Ishikawa (cell line): Measurements from ENCODE around the gene ATP2B1.

ENCODE experiments used
- CEBPB ChIP-seq: IDR thresholded peaks from 2 replicates; pipeline ENCODE4 v1.6.1; 2012
- CREB1 ChIP-seq: IDR thresholded peaks from 2 replicates; pipeline ENCODE4 v1.6.1; 2012; ENCODE audit warnings: low read depth
- EGR1 ChIP-seq: IDR thresholded peaks from 2 replicates; pipeline ENCODE4 v1.6.1; 2012
- EP300 ChIP-seq: IDR thresholded peaks from 2 replicates; pipeline ENCODE4 v1.6.1; 2012; ENCODE audit warnings: borderline replicate concordance
- FOXM1 ChIP-seq: IDR thresholded peaks from 2 replicates; pipeline ENCODE4 v1.6.1; 2012; ENCODE audit warnings: low read depth, borderline replicate concordance
- NFIC ChIP-seq: IDR thresholded peaks from 2 replicates; pipeline ENCODE4 v1.6.1; 2012
- RAD21 ChIP-seq: IDR thresholded peaks from 2 replicates; pipeline ENCODE4 v1.6.1; 2012; ENCODE audit warnings: low read depth
- TAF1 ChIP-seq: IDR thresholded peaks from 2 replicates; pipeline ENCODE4 v1.6.1; 2012; ENCODE audit warnings: low read depth, mild to moderate bottlenecking
- TCF12 ChIP-seq: IDR thresholded peaks from 2 replicates; pipeline ENCODE4 v1.6.1; 2012; ENCODE audit warnings: low read depth
- TEAD4 ChIP-seq: IDR thresholded peaks from 2 replicates; pipeline ENCODE4 v1.6.1; 2012
- YY1 ChIP-seq: IDR thresholded peaks from 2 replicates; pipeline ENCODE4 v1.6.1; 2012; ENCODE audit warnings: low read depth
- ZBTB7A ChIP-seq: IDR thresholded peaks from 2 replicates; pipeline ENCODE4 v1.6.1; 2012; ENCODE audit warnings: low read depth
- TF ChIP-seq, protein P1 (sequence below): IDR thresholded peaks from 2 replicates; pipeline ENCODE4 v1.6.1; 2012
- TF ChIP-seq, protein P2 (sequence below): IDR thresholded peaks from 2 replicates; pipeline ENCODE4 v1.6.1; 2012; ENCODE audit warnings: low read depth, mild to moderate bottlenecking
- TF ChIP-seq, protein P3 (sequence below): IDR thresholded peaks from 2 replicates; pipeline ENCODE4 v1.6.1; 2012

Gene ATP2B1

DNA sequence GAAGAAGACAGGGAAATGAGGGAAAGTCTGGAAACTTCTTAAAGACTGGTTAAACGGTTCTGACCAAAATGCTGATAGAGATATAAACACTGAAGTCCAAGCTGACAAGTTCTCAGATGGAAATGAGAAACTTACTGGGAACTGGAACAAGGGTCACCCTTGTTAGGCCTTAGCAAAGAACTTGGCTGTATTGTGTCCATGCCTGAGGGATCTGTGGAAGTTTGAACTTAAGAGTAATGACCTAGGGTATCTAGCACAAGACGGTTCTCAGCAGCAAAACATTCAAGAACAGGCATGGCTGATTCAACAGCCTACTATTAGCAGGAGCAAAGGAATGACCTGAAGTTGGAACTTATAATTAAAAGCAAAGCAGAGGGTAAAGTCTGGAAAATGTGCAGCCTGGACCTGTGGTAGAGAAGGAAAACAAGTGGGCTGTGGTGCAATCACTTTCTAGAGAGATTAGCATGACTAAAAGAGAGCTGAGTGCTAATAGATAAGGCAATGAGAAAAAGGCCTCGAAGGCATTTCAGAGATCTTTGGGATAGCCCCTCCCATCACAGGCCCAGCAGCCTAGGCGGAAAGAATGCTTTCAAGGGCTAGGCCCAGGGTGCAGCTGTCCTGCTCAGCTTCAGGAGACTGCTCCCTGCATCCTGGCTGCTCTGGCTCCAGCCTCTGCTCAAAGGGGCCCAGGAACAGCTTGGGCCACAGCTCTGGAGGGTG lies 60.3 kb downstream of the ATP2B1 start:
- TF ChIP-seq TEAD4 (no peak), RAD21 (no peak), EP300 (no peak), TCF12 (no peak), CEBPB (no peak), CREB1 (no peak), FOXM1 (no peak), EGR1 (no peak), YY1 (no peak), ZBTB7A (no peak), TAF1 (no peak), NFIC (no peak)
- TF ChIP-seq, protein P1, sequence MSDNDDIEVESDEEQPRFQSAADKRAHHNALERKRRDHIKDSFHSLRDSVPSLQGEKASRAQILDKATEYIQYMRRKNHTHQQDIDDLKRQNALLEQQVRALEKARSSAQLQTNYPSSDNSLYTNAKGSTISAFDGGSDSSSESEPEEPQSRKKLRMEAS, result no peak
- TF ChIP-seq, protein P2, sequence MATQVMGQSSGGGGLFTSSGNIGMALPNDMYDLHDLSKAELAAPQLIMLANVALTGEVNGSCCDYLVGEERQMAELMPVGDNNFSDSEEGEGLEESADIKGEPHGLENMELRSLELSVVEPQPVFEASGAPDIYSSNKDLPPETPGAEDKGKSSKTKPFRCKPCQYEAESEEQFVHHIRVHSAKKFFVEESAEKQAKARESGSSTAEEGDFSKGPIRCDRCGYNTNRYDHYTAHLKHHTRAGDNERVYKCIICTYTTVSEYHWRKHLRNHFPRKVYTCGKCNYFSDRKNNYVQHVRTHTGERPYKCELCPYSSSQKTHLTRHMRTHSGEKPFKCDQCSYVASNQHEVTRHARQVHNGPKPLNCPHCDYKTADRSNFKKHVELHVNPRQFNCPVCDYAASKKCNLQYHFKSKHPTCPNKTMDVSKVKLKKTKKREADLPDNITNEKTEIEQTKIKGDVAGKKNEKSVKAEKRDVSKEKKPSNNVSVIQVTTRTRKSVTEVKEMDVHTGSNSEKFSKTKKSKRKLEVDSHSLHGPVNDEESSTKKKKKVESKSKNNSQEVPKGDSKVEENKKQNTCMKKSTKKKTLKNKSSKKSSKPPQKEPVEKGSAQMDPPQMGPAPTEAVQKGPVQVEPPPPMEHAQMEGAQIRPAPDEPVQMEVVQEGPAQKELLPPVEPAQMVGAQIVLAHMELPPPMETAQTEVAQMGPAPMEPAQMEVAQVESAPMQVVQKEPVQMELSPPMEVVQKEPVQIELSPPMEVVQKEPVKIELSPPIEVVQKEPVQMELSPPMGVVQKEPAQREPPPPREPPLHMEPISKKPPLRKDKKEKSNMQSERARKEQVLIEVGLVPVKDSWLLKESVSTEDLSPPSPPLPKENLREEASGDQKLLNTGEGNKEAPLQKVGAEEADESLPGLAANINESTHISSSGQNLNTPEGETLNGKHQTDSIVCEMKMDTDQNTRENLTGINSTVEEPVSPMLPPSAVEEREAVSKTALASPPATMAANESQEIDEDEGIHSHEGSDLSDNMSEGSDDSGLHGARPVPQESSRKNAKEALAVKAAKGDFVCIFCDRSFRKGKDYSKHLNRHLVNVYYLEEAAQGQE, result no peak
- TF ChIP-seq, protein P3, sequence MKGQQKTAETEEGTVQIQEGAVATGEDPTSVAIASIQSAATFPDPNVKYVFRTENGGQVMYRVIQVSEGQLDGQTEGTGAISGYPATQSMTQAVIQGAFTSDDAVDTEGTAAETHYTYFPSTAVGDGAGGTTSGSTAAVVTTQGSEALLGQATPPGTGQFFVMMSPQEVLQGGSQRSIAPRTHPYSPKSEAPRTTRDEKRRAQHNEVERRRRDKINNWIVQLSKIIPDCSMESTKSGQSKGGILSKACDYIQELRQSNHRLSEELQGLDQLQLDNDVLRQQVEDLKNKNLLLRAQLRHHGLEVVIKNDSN, result no peak

DNA sequence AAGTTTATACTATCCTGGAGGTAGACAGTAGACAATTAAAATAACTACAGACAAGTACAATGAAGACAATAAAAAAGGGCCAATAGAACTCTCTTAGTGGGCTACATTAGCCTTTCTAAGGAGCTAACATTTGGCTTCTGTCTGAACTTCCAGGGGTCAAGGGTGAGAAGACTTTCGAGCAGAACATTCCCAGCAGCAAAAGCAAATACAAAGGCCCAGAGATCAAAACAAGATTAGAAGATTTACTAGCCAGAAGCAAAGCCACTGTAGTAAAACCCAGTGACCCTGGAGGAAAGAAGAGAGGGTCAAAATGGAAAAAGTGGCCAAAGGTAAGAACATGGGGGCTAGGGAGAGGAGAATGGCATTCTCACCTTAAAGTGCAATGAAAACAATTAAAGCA lies 63.2 kb downstream of the ATP2B1 start:
- TF ChIP-seq CREB1, result no peak
- TF ChIP-seq YY1, result no peak
- no peak for TF ChIP-seq TAF1
- TF ChIP-seq TCF12, result no peak

DNA sequence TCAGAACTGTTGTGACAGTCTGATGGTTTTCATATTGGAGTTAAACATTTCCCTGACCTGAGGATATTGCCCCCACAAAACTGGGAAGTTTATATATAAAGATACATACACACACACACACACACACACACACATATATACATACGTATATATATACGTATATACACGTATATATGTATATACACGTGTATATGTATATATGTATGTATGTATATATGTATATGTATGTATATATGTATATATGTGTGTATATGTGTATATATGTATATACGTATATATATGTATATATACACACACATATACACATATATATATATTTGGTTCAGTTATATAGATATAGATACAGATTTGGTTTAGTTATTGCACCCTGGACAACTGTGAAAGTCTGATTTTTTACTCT lies 65.7 kb downstream of the ATP2B1 start:
- no peak for TF ChIP-seq TAF1
- TF ChIP-seq, protein P2, result no peak
- TF ChIP-seq EP300, result no peak
- TF ChIP-seq TCF12, result no peak
- no peak for TF ChIP-seq FOXM1
- no peak for TF ChIP-seq NFIC
- TF ChIP-seq CREB1, result no peak
- no peak for TF ChIP-seq YY1
- TF ChIP-seq EGR1, result no peak

DNA sequence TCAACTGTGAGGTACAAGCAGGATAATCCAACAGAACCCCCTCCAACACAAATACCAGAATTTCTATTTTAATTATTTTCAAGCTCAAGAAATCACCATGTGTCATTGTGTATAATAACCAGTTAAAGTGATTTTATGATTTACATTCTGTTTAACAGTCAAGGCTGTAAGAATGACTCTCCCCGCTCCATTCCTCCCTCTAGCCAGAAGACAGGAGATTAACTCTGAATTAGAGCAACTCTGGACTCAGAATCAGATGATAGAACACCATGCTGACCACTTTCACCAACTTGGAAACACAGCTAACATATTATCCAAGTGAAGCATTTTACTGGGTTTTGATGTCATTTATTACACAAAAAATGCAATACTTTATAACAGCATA lies 71.9 kb downstream of the ATP2B1 start:
- TF ChIP-seq ZBTB7A, result no peak
- TF ChIP-seq EP300, result no peak
- TF ChIP-seq NFIC, result no peak
- no peak for TF ChIP-seq RAD21
- TF ChIP-seq, protein P1, result no peak
- no peak for TF ChIP-seq TCF12
- TF ChIP-seq, protein P3, result no peak
- no peak for TF ChIP-seq CREB1
- TF ChIP-seq, protein P2, result no peak
- TF ChIP-seq YY1, result no peak
- no peak for TF ChIP-seq TEAD4
- no peak for TF ChIP-seq EGR1
- TF ChIP-seq TAF1, result no peak
- no peak for TF ChIP-seq FOXM1
- TF ChIP-seq CEBPB, result no peak
